Activated CD4-positive, alpha-beta T cell treated with anti-CD3 and anti-CD28 coated beads, Interleukin-2, amount 10 ng/mL, durations not matched to agents 7 days and 5 days (primary cell): Measurements from ENCODE around the gene CFAP61. TPM values are rescaled to one million over a fixed set of nuclear protein-coding genes. Genes with fewer than 3 reads are reported as not detected.
A peak's percentile ranks its signal among the peaks of the same experiment; 100 is the strongest.

Experiments used
- CTCF ChIA-PET: fragments of 350-600 bp; sonication (Branson Sonifier 250); formaldehyde crosslinking; loops from one replicate; lab custom pipeline; 2021; ENCODE audit warnings: antibody characterized with exemption; lab: Charles Lee
- POLR2A ChIA-PET: fragments of 350-600 bp; sonication (Branson Sonifier 250); formaldehyde crosslinking; loops from one replicate; lab custom pipeline; 2021; ENCODE audit warnings: antibody characterized with exemption; lab: Charles Lee
- DNase-seq: peaks from one replicate; pipeline ENCODE4 v3.0.0-alpha.2; 2020
- H3K27ac Mint-ChIP-seq: one replicate; pipeline ENCODE4 v1.8.0; 2021; ENCODE audit warnings: mild to moderate bottlenecking, moderate library complexity, mixed read lengths
- H3K27me3 Mint-ChIP-seq: one replicate; pipeline ENCODE4 v1.8.0; 2021; ENCODE audit warnings: mixed read lengths
- H3K36me3 Mint-ChIP-seq: one replicate; pipeline ENCODE4 v1.8.0; 2021; ENCODE audit warnings: low read depth, mixed read lengths
- H3K4me1 Mint-ChIP-seq: one replicate; pipeline ENCODE4 v1.8.0; 2021; ENCODE audit warnings: mixed read lengths
- H3K4me3 Mint-ChIP-seq: one replicate; pipeline ENCODE4 v1.8.0; 2021; ENCODE audit warnings: mild to moderate bottlenecking, moderate library complexity, mixed read lengths
- H3K9me3 Mint-ChIP-seq: one replicate; pipeline ENCODE4 v1.8.0; 2021; ENCODE audit warnings: mixed read lengths
- total RNA-seq, 2 experiments: library from RNA; stranded (reverse); gene quantifications; one replicate each; pipeline ENCODE4 v1.2.3, GENCODE V29; 2021

The CFAP61 gene
- total RNA-seq, 2 experiments from 2014 or later: not detected

DNA sequence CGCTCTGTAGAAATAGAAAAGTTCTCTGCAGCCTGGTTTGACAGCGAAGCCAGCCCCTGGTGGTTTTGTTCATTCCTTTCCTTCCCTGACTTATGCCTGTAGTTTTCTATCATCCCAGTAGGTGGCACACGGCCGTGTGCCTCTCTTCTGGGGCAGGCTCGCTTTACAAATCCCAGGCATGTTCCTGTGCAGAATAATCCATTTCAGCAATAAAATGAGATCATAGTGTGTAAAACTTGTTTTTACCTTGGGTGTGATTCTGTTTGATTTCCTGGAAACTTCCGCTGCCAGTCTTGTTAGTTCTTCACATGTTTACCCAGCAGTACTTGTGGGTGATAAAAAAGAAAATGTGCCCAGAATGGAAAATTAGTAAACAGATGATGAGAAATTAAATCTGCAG is 308.1 kb downstream of the CFAP61 start:
- no peaks in the 10 kb centered on the region for H3K36me3 Mint-ChIP-seq
- ChIA-PET CTCF (no interaction called here), POLR2A (no interaction called here)
- H3K27ac Mint-ChIP-seq: no peak overlapping the region
- H3K4me3 Mint-ChIP-seq: no peak overlapping the region
- H3K4me1 Mint-ChIP-seq: peaks cover 17% of the 10 kb centered on the region
- no peaks in the 10 kb centered on the region for H3K9me3 Mint-ChIP-seq
- DNase-seq: peak; percentile 38
- peaks cover 51% of the 10 kb centered on the region for H3K27me3 Mint-ChIP-seq

DNA sequence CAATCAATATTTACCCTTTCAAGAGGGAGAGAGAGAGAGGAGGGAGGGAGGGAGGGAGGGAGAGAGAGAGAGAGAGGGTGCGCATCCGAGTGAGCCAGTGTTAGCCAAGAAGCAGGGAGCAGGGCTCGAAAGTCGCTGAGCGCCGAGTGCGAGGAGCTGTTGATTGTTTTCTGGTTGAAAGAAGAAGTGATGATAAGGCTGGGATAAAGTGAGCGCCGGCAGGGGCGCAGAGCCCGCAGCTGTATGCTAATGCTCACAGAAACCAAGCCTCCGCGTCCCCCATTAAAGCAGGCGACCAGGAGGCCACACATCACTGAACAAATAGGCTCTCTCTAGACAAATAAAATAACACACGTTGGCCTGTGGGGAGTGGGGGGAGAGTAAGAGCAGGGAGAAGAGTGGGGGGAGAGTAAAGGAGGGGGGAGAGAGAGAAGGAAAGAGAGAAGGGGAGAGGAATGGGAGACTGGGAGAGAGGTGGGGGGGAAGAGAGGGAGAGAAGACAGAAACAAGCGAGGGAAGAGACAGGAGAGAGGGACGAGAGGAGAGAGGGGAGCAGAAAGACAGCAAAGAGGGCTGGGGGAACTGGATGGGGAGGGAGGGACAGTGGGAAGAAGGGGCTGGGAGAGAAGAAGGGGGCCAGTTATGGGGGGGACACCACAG is 310.6 kb downstream of the CFAP61 start:
- ChIA-PET CTCF (no interaction called here), POLR2A (no interaction called here)
- no peaks in the 10 kb centered on the region for H3K36me3 Mint-ChIP-seq
- peaks cover 21% of the 10 kb centered on the region for H3K4me1 Mint-ChIP-seq
- H3K9me3 Mint-ChIP-seq: no peaks in the 10 kb centered on the region
- no peak overlapping the region for H3K4me3 Mint-ChIP-seq
- no peak overlapping the region for H3K27ac Mint-ChIP-seq
- H3K27me3 Mint-ChIP-seq: peaks cover 65% of the 10 kb centered on the region
- DNase-seq: no peak

DNA sequence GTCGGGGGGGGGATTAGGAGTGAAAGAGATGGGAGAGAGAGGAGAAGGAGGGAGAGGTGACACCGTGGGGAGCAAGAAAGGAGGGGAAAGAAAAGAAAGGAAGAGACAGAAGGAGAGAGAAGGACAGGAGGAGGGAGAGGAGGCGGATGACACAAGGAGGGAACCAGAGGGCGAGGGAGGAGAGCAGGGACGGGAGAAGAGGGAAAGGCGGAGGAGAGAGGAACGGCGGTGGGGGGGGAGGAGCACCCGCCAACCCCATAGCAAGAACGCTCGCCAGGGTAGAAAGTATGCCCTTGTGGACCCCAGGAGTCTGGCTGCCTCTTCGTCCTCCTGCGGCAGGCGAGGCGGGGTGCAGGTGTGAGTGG is 311.1 kb downstream of the CFAP61 start:
- H3K4me1 Mint-ChIP-seq: peaks cover 21% of the 10 kb centered on the region
- DNase-seq: no peak
- no peaks in the 10 kb centered on the region for H3K36me3 Mint-ChIP-seq
- peak overlapping the region; percentile 6 for H3K27ac Mint-ChIP-seq
- no peaks in the 10 kb centered on the region for H3K9me3 Mint-ChIP-seq
- no peak overlapping the region for H3K4me3 Mint-ChIP-seq
- CTCF ChIA-PET: no interaction called here
- peaks cover 65% of the 10 kb centered on the region for H3K27me3 Mint-ChIP-seq
- POLR2A ChIA-PET: no interaction called here

DNA sequence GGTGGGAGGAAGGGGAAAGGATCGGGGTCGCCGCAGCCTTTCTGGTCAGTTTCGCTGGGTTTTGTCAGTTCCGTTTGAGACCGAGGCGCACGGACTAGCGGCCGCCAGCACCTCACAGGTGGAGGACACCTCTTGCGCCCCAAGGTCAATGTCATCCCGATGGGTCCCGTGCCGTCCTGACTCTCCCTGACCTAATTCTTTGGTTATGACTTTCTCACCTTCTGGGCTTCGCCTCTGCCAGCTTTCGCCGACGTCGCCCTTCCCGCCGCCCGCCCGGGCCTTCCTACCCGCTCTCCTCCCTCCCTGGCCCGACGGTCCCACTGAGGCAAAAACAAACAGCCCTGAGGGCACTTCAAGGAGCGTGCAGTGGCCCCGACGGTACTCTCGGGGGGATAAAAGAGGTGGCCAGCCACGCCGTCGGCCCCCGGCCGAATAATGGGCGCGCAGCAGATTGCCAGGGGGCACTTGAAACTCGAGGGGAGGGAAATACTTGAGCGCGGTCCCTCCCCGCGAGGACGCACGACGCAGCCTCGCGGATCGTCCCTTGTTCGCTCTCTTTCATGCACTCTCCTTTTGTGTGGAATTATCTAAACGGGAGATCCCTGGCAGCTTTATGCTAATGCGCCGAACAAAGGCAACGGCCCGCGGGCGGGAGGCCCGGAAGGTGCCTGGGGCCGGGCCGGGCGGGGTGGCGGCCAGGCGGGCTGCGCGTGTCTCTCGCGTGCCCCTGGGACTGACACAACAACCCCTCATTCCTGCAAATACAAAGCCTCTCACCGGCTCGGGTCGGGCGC is 311.7 kb downstream of the CFAP61 start:
- ChIA-PET CTCF (no interaction called here), POLR2A (no interaction called here)
- Mint-ChIP-seq H3K9me3 (no peaks in the 10 kb centered on the region), H3K27me3 (peaks cover 65% of the 10 kb centered on the region), H3K36me3 (no peaks in the 10 kb centered on the region), H3K27ac (no peak overlapping the region), H3K4me3 (peak overlapping the region; percentile 27), H3K4me1 (peaks cover 21% of the 10 kb centered on the region)
- DNase-seq: no peak

DNA sequence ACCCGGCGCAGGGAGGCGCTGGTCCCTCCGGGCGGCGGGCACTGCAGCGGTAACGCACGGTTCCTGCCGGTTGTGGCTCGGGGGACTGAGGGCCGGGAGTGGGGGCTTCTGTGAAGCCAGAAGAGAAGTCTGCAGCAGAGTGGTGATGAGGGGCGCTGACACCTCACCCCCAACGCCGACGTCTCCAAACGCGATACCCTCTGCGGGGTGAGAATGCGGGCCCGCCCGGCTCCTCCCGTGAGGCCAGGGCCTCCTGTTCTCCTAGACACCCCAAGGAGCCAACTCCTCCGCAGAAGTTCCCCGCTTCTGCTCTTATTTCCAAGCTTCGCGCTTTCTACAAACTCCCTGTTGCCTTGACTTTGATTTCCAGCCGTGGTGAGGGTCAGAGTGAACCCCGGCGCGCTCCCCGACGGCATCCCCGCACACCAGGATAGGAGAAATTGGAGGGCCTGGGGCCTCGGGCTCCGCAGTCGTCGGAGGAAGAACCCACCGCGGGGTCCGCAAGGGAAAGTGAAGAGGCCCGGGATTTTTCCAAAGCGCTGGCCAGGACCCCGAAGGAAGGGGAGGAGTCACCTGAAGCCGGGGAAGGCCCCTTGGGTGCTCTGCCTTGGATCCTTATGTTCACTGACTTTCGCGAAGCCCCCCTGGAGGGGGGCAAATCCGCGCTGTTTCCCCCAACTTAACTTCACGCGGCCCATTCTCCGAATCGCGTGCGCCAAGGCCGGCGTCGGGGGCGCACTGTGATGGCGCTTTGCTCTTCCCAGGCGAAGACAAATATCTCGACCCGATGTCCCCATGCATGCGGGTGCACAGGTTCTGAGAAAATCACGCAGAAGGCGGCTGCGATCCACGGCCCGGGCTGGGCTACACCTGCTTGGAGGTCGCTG is 312.5 kb downstream of the CFAP61 start:
- no peak for DNase-seq
- peaks cover 65% of the 10 kb centered on the region for H3K27me3 Mint-ChIP-seq
- no peaks in the 10 kb centered on the region for H3K36me3 Mint-ChIP-seq
- ChIA-PET POLR2A (no interaction called here), CTCF (no interaction called here)
- no peak overlapping the region for H3K4me3 Mint-ChIP-seq
- no peak overlapping the region for H3K27ac Mint-ChIP-seq
- H3K4me1 Mint-ChIP-seq: peaks cover 19% of the 10 kb centered on the region
- no peaks in the 10 kb centered on the region for H3K9me3 Mint-ChIP-seq

DNA sequence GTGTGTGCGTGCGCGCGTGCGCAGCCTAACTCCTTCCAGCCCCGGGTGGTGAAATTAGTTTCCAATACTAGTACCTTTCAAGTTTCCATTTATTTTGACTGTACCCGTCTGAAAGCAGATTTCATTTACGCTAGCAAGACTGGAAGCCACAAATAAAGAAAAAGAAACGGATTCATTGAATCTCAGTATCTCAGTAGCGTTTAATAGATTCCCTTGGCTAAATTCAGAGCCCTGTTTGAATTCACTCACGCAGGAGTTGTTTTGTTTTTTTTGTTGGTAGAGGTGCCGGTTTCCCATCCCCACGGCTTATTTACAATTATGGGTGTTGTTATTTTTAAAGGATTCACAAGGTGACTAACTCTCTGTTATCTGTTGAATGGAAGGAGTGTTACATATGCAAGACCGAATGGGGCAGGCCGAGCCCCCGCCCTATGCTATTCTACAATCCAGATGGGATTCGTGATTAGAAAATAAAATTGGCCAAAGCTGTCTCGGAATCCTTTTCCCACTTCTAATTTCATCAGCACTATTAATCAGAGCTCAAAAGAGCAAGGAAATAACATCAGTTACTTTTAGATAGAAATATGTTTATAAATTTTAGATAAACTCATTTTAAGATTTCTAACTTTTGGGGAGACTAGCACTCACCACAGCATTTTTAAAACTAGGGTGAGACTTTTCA is 313.3 kb downstream of the CFAP61 start:
- H3K9me3 Mint-ChIP-seq: no peaks in the 10 kb centered on the region
- CTCF ChIA-PET: no interaction called here
- peaks cover 69% of the 10 kb centered on the region for H3K27me3 Mint-ChIP-seq
- POLR2A ChIA-PET: no interaction called here
- H3K36me3 Mint-ChIP-seq: no peaks in the 10 kb centered on the region
- no peak for DNase-seq
- H3K4me3 Mint-ChIP-seq: no peak overlapping the region
- H3K27ac Mint-ChIP-seq: no peak overlapping the region
- peaks cover 17% of the 10 kb centered on the region for H3K4me1 Mint-ChIP-seq

DNA sequence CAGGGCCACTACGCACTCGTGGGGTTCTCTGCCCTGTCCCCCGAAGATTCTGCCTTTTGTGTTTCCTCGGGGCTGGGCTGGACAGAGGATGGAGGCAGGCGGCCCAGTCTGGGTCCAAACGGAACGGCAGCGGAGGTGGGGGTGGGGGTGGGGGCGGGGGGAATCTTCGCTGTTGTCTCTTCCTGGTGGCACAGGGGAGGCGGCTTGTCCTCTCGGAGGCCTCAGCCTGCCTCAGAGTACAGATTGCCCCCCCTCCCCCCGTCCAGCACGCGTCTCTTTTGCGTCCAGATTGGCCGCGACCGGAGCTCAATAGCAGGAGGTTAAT is 314.2 kb downstream of the CFAP61 start:
- Mint-ChIP-seq H3K4me1 (peaks cover 15% of the 10 kb centered on the region), H3K27me3 (peaks cover 67% of the 10 kb centered on the region), H3K27ac (no peak overlapping the region), H3K9me3 (no peaks in the 10 kb centered on the region), H3K4me3 (peak overlapping the region; percentile 35), H3K36me3 (no peaks in the 10 kb centered on the region)
- POLR2A ChIA-PET: no interaction called here
- DNase-seq: no peak
- CTCF ChIA-PET: interaction anchor here (0.6 kb wide), 2 partner anchors 414 to 488 kb away, joined by 3 to 4 read pairs; no protein-coding TSS in a partner anchor

DNA sequence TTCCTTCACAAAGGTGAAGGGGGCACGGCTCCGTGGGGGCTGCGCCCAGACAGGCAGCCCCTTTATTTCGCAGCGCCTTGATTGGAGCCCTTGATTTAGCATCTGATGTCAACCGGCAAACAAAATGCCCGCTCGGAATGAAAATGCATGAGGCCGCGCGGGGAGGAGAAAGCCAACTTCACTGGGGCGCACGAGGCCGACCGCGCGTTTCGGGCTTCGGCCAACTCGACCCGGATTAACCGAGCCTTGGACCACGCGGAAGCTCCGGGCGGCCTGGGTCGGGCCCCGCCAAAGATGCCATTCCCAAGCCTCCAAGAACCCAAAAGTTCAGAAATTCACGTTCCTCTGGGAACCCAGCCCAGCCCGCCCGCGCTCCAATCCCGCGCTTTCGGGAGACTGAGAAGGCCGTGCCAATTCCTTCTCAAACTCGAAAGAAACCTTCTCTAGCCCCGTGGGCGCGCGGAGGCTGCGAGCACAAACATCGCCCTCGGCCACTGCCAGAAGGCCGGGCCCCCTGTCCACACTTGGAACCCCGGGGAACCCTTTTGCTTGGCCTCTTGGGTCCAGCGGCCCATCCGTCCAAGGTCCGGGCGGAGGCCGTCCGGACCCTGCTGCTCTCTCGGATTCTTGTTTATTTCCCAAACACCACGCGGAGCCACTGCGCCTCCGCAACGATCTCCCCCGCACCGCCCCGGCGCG is 314.7 kb downstream of the CFAP61 start:
- H3K27me3 Mint-ChIP-seq: peaks cover 67% of the 10 kb centered on the region
- no peak overlapping the region for H3K27ac Mint-ChIP-seq
- no peaks in the 10 kb centered on the region for H3K36me3 Mint-ChIP-seq
- peaks cover 15% of the 10 kb centered on the region for H3K4me1 Mint-ChIP-seq
- no peaks in the 10 kb centered on the region for H3K9me3 Mint-ChIP-seq
- no peak overlapping the region for H3K4me3 Mint-ChIP-seq
- ChIA-PET POLR2A (no interaction called here), CTCF (interaction anchor here (0.6 kb wide), 2 partner anchors 413 to 487 kb away, joined by 3 to 4 read pairs; no protein-coding TSS in a partner anchor)
- no peak for DNase-seq

DNA sequence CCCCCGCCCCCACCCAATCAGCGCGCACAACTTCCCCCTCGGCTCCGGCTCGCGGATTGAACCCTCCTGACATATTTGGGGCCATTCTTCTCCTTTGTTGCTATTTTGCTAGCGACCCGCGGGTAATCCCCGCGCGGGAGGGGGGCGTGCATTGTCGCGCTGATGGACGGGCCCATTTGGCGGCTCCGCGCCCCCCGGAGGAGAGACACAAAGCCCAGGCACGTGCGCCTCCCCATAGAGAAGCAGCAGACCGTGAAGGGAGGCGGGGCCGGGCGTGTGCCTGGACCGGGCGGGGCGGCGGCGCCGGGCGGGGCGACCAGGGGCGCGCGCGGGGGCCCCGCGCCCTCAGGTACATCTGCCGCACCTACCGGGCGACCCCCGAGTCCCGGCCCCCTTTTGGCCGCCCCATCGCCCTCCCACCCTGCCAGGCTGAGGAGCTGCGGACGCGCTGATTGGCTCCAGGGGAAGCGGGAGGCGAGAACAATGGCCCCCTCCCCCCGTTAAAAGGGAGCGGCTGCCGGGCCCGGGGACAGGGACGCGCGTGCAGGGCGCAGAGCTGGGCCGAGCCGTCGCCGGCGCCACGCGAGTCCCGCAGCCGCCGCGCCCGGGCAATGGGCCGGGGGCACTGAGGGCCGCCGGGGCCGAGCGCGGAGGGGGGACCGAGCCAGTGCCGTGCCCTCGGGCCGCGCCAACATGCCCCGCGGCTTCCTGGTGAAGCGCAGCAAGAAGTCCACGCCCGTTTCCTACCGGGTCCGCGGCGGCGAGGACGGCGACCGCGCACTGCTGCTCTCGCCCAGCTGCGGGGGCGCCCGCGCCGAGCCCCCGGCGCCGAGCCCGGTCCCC is 315.5 kb downstream of the CFAP61 start, which contains the start of gene INSM1:
INSM1 (plus strand) TSS at position 530 of the 843 bp plus-strand sequence; CDS start at position 694, 164 bp downstream.
- POLR2A ChIA-PET: no interaction called here
- Mint-ChIP-seq H3K4me1 (peaks cover 15% of the 10 kb centered on the region), H3K36me3 (no peaks in the 10 kb centered on the region), H3K9me3 (no peaks in the 10 kb centered on the region), H3K27ac (no peak within 1 kb of the TSS), H3K4me3 (peak within 1 kb of the TSS; percentile 32), H3K27me3 (peaks cover 67% of the 10 kb centered on the region)
- no peak for DNase-seq
- CTCF ChIA-PET: no interaction called here

DNA sequence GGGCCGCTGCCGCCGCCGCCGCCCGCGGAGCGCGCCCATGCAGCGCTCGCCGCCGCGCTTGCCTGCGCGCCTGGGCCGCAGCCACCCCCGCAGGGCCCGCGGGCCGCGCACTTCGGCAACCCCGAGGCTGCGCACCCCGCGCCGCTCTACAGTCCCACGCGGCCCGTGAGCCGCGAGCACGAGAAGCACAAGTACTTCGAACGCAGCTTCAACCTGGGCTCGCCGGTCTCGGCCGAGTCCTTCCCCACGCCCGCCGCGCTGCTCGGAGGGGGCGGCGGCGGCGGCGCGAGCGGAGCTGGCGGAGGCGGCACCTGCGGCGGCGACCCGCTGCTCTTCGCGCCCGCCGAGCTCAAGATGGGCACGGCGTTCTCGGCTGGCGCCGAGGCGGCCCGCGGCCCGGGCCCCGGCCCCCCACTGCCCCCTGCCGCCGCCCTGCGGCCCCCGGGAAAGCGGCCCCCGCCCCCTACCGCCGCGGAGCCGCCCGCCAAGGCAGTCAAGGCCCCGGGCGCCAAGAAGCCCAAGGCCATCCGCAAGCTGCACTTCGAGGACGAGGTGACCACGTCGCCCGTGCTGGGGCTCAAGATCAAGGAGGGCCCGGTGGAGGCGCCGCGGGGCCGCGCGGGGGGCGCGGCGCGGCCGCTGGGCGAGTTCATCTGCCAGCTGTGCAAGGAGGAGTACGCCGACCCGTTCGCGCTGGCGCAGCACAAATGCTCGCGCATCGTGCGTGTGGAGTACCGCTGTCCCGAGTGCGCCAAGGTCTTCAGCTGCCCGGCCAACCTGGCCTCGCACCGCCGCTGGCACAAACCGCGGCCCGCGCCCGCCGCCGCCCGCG is 316.3 kb downstream of the CFAP61 start:
- ChIA-PET CTCF (interaction anchor here (0.6 kb wide), 1 partner anchor 83 kb away, joined by 3 read pairs; no protein-coding TSS in a partner anchor), POLR2A (no interaction called here)
- H3K4me3 Mint-ChIP-seq: no peak overlapping the region
- H3K27ac Mint-ChIP-seq: no peak overlapping the region
- H3K9me3 Mint-ChIP-seq: no peaks in the 10 kb centered on the region
- DNase-seq: no peak
- H3K36me3 Mint-ChIP-seq: no peaks in the 10 kb centered on the region
- peaks cover 67% of the 10 kb centered on the region for H3K27me3 Mint-ChIP-seq
- peaks cover 13% of the 10 kb centered on the region for H3K4me1 Mint-ChIP-seq
